HEK293 (cell line): Measurements from ENCODE around the gene GNAT1.

Experiments
- AEBP2 ChIP-seq: fragments of 450-650 bp; formaldehyde crosslinking; IDR thresholded peaks from 2 replicates; pipeline ENCODE4 v1.5.1; 2016; ENCODE audit warnings: missing biosample characterization, missing genetic modification characterization, borderline replicate concordance
- BCL11B ChIP-seq: fragments of 450-650 bp; formaldehyde crosslinking; IDR thresholded peaks from 2 replicates; pipeline ENCODE4 v1.5.1; 2016; ENCODE audit warnings: low read depth, missing biosample characterization, missing genetic modification characterization
- GLIS2 ChIP-seq: fragments of 450-650 bp; formaldehyde crosslinking; IDR thresholded peaks from 2 replicates; pipeline ENCODE4 v1.5.1; 2016; ENCODE audit warnings: missing biosample characterization, missing genetic modification characterization
- OSR2 ChIP-seq: fragments of 450-650 bp; formaldehyde crosslinking; IDR thresholded peaks from 2 replicates; pipeline ENCODE4 v1.5.1; 2016; ENCODE audit warnings: missing biosample characterization, missing genetic modification characterization
- PRDM1 ChIP-seq: fragments of 450-650 bp; formaldehyde crosslinking; IDR thresholded peaks from 2 replicates; pipeline ENCODE4; 2016; ENCODE audit warnings: missing biosample characterization, missing genetic modification characterization
- SP2 ChIP-seq: fragments of 450-650 bp; formaldehyde crosslinking; IDR thresholded peaks from 2 replicates; pipeline ENCODE4 v1.5.1; 2016; ENCODE audit warnings: missing biosample characterization, missing genetic modification characterization
- SP7 ChIP-seq: fragments of 450-650 bp; formaldehyde crosslinking; IDR thresholded peaks from 2 replicates; pipeline ENCODE4 v1.5.1; 2016; ENCODE audit warnings: missing biosample characterization, missing genetic modification characterization
- ZBTB1 ChIP-seq: fragments of 450-650 bp; formaldehyde crosslinking; IDR thresholded peaks from 2 replicates; pipeline ENCODE4 v1.5.1; 2016; ENCODE audit warnings: missing biosample characterization, missing genetic modification characterization
- ZBTB11 ChIP-seq: fragments of 450-650 bp; formaldehyde crosslinking; conservative IDR thresholded peaks from 2 replicates; pipeline ENCODE4 v1.5.1; 2016; ENCODE audit warnings: low read depth, missing biosample characterization, missing genetic modification characterization
- ZBTB49 ChIP-seq: fragments of 450-650 bp; formaldehyde crosslinking; IDR thresholded peaks from 2 replicates; pipeline ENCODE4 v1.5.1; 2016; ENCODE audit warnings: missing biosample characterization, missing genetic modification characterization, low read depth
- ZEB2 ChIP-seq: fragments of 450-650 bp; formaldehyde crosslinking; IDR thresholded peaks from 2 replicates; pipeline ENCODE4 v1.5.1; 2016; ENCODE audit warnings: missing biosample characterization, missing genetic modification characterization
- ZNF121 ChIP-seq: fragments of 450-650 bp; formaldehyde crosslinking; IDR thresholded peaks from 2 replicates; pipeline ENCODE4 v1.5.1; 2016; ENCODE audit warnings: missing biosample characterization, missing genetic modification characterization
- ZNF132 ChIP-seq: fragments of 450-650 bp; formaldehyde crosslinking; IDR thresholded peaks from 2 replicates; pipeline ENCODE4 v1.5.1; 2017; ENCODE audit warnings: missing biosample characterization, missing genetic modification characterization, borderline replicate concordance
- ZNF133 ChIP-seq: fragments of 450-650 bp; formaldehyde crosslinking; IDR thresholded peaks from 2 replicates; pipeline ENCODE4 v1.5.1; 2016; ENCODE audit warnings: missing biosample characterization, missing genetic modification characterization
- ZNF23 ChIP-seq: fragments of 450-650 bp; formaldehyde crosslinking; IDR thresholded peaks from 2 replicates; pipeline ENCODE4 v1.5.1; 2016; ENCODE audit warnings: missing biosample characterization, missing genetic modification characterization, borderline replicate concordance
- ZNF248 ChIP-seq: fragments of 450-650 bp; formaldehyde crosslinking; IDR thresholded peaks from 2 replicates; pipeline ENCODE4 v1.5.1; 2017; ENCODE audit warnings: missing biosample characterization, missing genetic modification characterization
- ZNF335 ChIP-seq: fragments of 450-650 bp; formaldehyde crosslinking; conservative IDR thresholded peaks from 2 replicates; pipeline ENCODE4 v1.5.1; 2016; ENCODE audit warnings: missing biosample characterization, missing genetic modification characterization
- ZNF48 ChIP-seq: fragments of 450-650 bp; formaldehyde crosslinking; IDR thresholded peaks from 2 replicates; pipeline ENCODE4 v1.5.1; 2016; ENCODE audit warnings: missing biosample characterization, missing genetic modification characterization
- ZNF585B ChIP-seq: fragments of 450-650 bp; formaldehyde crosslinking; IDR thresholded peaks from 2 replicates; pipeline ENCODE4 v1.5.1; 2016; ENCODE audit warnings: missing biosample characterization, missing genetic modification characterization
- ZNF600 ChIP-seq: fragments of 450-650 bp; formaldehyde crosslinking; IDR thresholded peaks from 2 replicates; pipeline ENCODE4 v1.5.1; 2016; ENCODE audit warnings: missing biosample characterization, missing genetic modification characterization
- ZNF610 ChIP-seq: fragments of 450-650 bp; formaldehyde crosslinking; IDR thresholded peaks from 2 replicates; pipeline ENCODE4 v1.5.1; 2016; ENCODE audit warnings: missing biosample characterization, missing genetic modification characterization, borderline replicate concordance
- ZNF626 ChIP-seq: fragments of 450-650 bp; sonication (Bioruptor Pico); formaldehyde crosslinking; IDR thresholded peaks from 2 replicates; pipeline ENCODE4 v1.5.1; 2018; ENCODE audit warnings: missing biosample characterization, missing genetic modification characterization, inconsistent platforms
- ZNF677 ChIP-seq: fragments of 450-650 bp; IDR thresholded peaks from 2 replicates; pipeline ENCODE4 v1.5.0; 2018; ENCODE audit warnings: missing biosample characterization, mild to moderate bottlenecking, missing genetic modification characterization, moderate library complexity
- ZNF768 ChIP-seq: fragments of 450-650 bp; formaldehyde crosslinking; IDR thresholded peaks from 2 replicates; pipeline ENCODE4 v1.5.1; 2018; ENCODE audit warnings: missing biosample characterization, mild to moderate bottlenecking, missing genetic modification characterization
- ZSCAN16 ChIP-seq: fragments of 450-650 bp; formaldehyde crosslinking; IDR thresholded peaks from 2 replicates; pipeline ENCODE4 v1.5.1; 2016; ENCODE audit warnings: missing biosample characterization, missing genetic modification characterization
- ZSCAN30 ChIP-seq: fragments of 450-650 bp; IDR thresholded peaks from 2 replicates; pipeline ENCODE4 v1.5.1; 2018; ENCODE audit warnings: missing biosample characterization, mild to moderate bottlenecking, missing genetic modification characterization, moderate library complexity

GNAT1 gene

GRCh38 chr3:50156549-50157493, 34.6 kb upstream of the GNAT1 start (continued):
- no peak for TF ChIP-seq ZNF626
- no peak for TF ChIP-seq AEBP2
- TF ChIP-seq ZNF585B = no peak
- TF ChIP-seq ZBTB49 (tag by site-specific recombination) = no peak
- no peak for TF ChIP-seq PRDM1 (tag by site-specific recombination)
- TF ChIP-seq ZSCAN30 (tag by site-specific recombination) = no peak
- TF ChIP-seq ZNF600 (tag by site-specific recombination) = peak; percentile 51
- no peak for TF ChIP-seq BCL11B (tag by site-specific recombination)
- no peak for TF ChIP-seq ZNF48 (tag by site-specific recombination)
- TF ChIP-seq GLIS2 (tag by site-specific recombination) = no peak
- TF ChIP-seq SP2 (tag by site-specific recombination) = peak; percentile 73
- no peak for TF ChIP-seq ZNF335 (tag by site-specific recombination)
- TF ChIP-seq ZSCAN16 = no peak
- no peak for TF ChIP-seq OSR2 (tag by site-specific recombination)
- no peak for TF ChIP-seq ZNF677 (tag by site-specific recombination)
- TF ChIP-seq ZEB2 (tag by site-specific recombination) = no peak
- TF ChIP-seq SP7 (tag by site-specific recombination) = no peak
- no peak for TF ChIP-seq ZNF23 (tag by site-specific recombination)
- no peak for TF ChIP-seq ZNF121 (tag by site-specific recombination)
- no peak for TF ChIP-seq ZBTB1 (tag by site-specific recombination)
- no peak for TF ChIP-seq ZNF132 (tag by site-specific recombination)
- no peak for TF ChIP-seq ZNF133
- no peak for TF ChIP-seq ZNF248 (tag by site-specific recombination)
- no peak for TF ChIP-seq ZNF768 (tag by site-specific recombination)
- no peak for TF ChIP-seq ZNF610 (tag by site-specific recombination)
- TF ChIP-seq ZBTB11 (tag by site-specific recombination) = no peak
- TF ChIP-seq, all 188 proteins: peak for 11
